Osteocyte (in vitro differentiated cells): ENCODE measurements around the gene ADRB2. TPM values are rescaled to one million over a fixed set of nuclear protein-coding genes. Genes with fewer than 3 reads are reported as not detected.

Source experiments
- DNase-seq: peaks from one replicate; pipeline ENCODE4 v3.0.0; 2021; ENCODE audit warnings: mixed read lengths; ENCODE audit not compliant: unreplicated experiment; ENCODE audit errors: extremely low spot score
- H3K27ac Mint-ChIP-seq: one replicate; pipeline ENCODE4 v1.8.0; 2021; ENCODE audit warnings: mild to moderate bottlenecking, mixed read lengths; ENCODE audit not compliant: unreplicated experiment
- H3K27me3 Mint-ChIP-seq: one replicate; pipeline ENCODE4 v1.8.0; 2021; ENCODE audit warnings: mixed read lengths; ENCODE audit not compliant: unreplicated experiment
- H3K36me3 Mint-ChIP-seq: one replicate; pipeline ENCODE4 v1.8.0; 2021; ENCODE audit warnings: mixed read lengths; ENCODE audit not compliant: unreplicated experiment
- H3K4me1 Mint-ChIP-seq: one replicate; pipeline ENCODE4 v1.8.0; 2021; ENCODE audit warnings: mixed read lengths; ENCODE audit not compliant: unreplicated experiment
- H3K4me3 Mint-ChIP-seq: one replicate; pipeline ENCODE4 v1.8.0; 2021; ENCODE audit warnings: mild to moderate bottlenecking, moderate library complexity, mixed read lengths; ENCODE audit not compliant: unreplicated experiment
- H3K9me3 Mint-ChIP-seq: one replicate; pipeline ENCODE4 v1.8.0; 2021; ENCODE audit warnings: mixed read lengths; ENCODE audit not compliant: unreplicated experiment
- CTCF ChIP-seq: fragments of 200-600 bp; sonication (generic); IDR thresholded peaks from 2 replicates; pipeline ENCODE4 v1.5.0; 2021; ENCODE audit warnings: antibody characterized with exemption, mild to moderate bottlenecking, moderate library complexity
- long read RNA-seq: library from polyadenylated mRNA; unstranded; transcript quantifications from one replicate; pipeline ENCODE4 v2.0.0, GENCODE V29; 2021
- total RNA-seq: library from RNA; stranded (reverse); gene quantifications from 2 replicates; pipeline ENCODE4 v1.2.1, GENCODE V29; 2021

ADRB2 gene
- total RNA-seq, result 6.6 and 7.1 TPM in 2 replicates
- long read RNA-seq, transcript ADRB2-201 (1 exons, 3,443 nt), result major isoform, 27 of 35 reads
- long read RNA-seq, partial matches to known transcripts, result 0 of 35 reads
- long read RNA-seq, other reads (novel, unspliced or antisense), result 8 of 35 reads

GRCh38 chr5:148826053-148826738 is at the start of gene ADRB2:
TSS of gene ADRB2 (plus strand) at chr5:148826611. CDS start at chr5:148826832, 221 bp downstream.
- peak within 1 kb of the TSS; percentile 83 for H3K4me3 Mint-ChIP-seq
- no peaks in the 10 kb centered on the region for H3K9me3 Mint-ChIP-seq
- H3K4me1 Mint-ChIP-seq, result peaks cover 58% of the 10 kb centered on the region
- TF ChIP-seq CTCF, result no peak
- H3K27ac Mint-ChIP-seq, result peak within 1 kb of the TSS; percentile 74
- H3K36me3 Mint-ChIP-seq, result no peaks in the 10 kb centered on the region
- no peaks in the 10 kb centered on the region for H3K27me3 Mint-ChIP-seq
- DNase-seq, result peak; percentile 93

DNA sequence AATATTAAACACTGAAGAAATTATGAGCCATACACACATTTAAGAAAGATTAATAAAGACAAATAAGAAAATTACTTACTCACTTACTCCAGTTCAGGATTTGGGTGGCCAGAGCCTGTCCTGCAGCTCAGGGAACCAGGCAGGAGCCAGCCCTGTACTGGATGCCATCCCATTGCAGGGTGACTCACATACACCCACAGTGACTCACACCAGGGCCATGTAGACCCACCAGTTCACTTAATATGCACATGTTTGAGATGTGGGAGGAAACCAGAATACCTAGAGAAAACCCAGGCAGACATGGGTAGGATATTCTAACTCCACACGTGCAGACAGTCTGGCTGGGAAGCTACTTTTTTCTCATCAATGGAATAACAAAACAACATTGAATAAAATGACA is 49.6 kb upstream of the ADRB2 start:
- TF ChIP-seq CTCF, result no peak
- no peak for DNase-seq
- Mint-ChIP-seq H3K9me3 (no peaks in the 10 kb centered on the region), H3K4me3 (no peak overlapping the region), H3K27me3 (peaks cover 8% of the 10 kb centered on the region), H3K27ac (no peak overlapping the region), H3K4me1 (peaks cover 10% of the 10 kb centered on the region), H3K36me3 (no peaks in the 10 kb centered on the region)

DNA sequence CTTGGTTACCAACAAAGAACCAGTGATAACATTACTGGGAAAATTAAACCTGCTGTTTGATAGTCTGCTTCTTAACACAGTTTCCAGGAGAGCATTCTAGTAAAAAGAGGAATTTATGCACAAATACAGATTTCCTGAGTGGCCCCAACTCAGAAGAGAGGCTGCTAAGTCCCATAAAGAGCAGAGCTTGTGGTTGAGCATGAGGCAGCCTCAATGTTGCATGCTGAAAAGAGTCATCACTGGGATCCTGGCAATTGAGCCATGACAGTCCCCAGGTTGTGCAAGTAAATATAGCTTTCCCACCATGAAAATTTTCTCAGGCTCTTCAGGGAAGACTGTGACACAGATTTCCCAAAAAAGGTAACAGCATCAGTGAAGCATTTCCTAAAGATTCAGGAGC is 47.5 kb upstream of the ADRB2 start:
- Mint-ChIP-seq H3K27ac (no peak overlapping the region), H3K4me1 (peaks cover 10% of the 10 kb centered on the region), H3K36me3 (no peaks in the 10 kb centered on the region), H3K9me3 (no peaks in the 10 kb centered on the region), H3K4me3 (no peak overlapping the region), H3K27me3 (peaks cover under 1% of the 10 kb centered on the region)
- no peak for DNase-seq
- TF ChIP-seq CTCF, result no peak

DNA sequence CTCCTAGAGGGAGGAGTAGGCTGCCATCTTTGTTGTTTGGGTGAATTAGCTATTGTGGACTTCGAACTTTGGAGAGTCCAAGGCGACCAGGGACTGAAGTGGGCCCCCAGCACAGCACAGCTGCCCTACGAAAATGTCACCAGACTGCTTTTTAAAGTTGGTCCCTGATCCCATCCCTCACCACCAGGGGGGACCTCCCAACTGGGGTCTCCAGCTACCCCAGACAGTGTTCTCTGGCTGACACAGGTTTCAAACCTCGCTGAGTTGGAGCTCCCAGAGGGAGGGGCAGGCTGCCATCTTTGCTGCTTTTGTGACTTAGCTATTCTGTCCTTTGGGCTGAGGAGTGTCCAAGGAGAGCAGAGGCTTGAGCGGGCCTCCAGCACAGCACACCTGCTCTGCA is 45.7 kb upstream of the ADRB2 start:
- Mint-ChIP-seq H3K27ac (no peak overlapping the region), H3K4me3 (no peak overlapping the region), H3K36me3 (no peaks in the 10 kb centered on the region), H3K9me3 (no peaks in the 10 kb centered on the region), H3K27me3 (no peaks in the 10 kb centered on the region), H3K4me1 (peaks cover 6% of the 10 kb centered on the region)
- no peak for TF ChIP-seq CTCF
- no peak for DNase-seq

DNA sequence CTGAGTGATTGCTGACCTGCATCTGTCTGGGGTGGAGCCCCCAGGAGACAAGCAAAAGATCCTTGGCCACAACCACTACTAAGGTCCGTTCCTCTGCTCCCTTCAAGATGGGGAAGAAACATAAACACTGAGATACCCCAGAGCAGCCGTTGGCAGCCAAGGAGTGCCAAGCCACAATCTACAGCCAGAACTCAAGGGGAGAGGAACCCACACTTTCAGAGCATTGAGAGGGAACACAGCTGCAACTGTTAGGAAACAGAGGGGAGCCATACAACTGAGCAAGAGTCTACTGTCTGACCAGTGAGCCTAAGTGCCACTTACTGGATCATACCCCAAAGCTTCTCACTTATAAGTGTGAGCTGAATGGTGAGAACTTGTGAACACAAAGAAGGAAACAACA is 44.6 kb upstream of the ADRB2 start:
- DNase-seq, result no peak
- Mint-ChIP-seq H3K4me1 (peaks cover 4% of the 10 kb centered on the region), H3K9me3 (no peaks in the 10 kb centered on the region), H3K36me3 (no peaks in the 10 kb centered on the region), H3K27me3 (no peaks in the 10 kb centered on the region), H3K27ac (no peak overlapping the region), H3K4me3 (no peak overlapping the region)
- TF ChIP-seq CTCF, result no peak
